ENCODE data around the gene COL6A3.

DNA sequence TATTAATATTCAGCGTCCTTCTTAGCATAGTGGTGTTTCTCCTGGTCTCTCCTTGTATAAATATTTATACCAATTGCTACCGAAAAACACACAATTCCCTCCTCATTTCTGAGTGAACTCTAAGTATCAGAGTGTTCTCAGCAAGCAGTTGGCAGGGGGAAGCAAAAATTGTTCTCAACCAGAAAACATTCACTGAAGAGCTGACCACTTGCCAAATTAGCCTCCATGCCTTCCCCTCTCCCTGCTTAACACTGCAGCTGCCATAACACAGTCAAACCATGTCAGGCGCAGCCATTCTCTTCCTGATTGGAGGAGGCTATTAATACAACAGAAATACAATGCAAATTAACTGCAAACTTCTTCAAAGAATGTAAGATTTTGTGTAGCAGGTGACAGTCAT is 105.0 kb downstream of the COL6A3 start:
- TF ChIP-seq, protein P1, sequence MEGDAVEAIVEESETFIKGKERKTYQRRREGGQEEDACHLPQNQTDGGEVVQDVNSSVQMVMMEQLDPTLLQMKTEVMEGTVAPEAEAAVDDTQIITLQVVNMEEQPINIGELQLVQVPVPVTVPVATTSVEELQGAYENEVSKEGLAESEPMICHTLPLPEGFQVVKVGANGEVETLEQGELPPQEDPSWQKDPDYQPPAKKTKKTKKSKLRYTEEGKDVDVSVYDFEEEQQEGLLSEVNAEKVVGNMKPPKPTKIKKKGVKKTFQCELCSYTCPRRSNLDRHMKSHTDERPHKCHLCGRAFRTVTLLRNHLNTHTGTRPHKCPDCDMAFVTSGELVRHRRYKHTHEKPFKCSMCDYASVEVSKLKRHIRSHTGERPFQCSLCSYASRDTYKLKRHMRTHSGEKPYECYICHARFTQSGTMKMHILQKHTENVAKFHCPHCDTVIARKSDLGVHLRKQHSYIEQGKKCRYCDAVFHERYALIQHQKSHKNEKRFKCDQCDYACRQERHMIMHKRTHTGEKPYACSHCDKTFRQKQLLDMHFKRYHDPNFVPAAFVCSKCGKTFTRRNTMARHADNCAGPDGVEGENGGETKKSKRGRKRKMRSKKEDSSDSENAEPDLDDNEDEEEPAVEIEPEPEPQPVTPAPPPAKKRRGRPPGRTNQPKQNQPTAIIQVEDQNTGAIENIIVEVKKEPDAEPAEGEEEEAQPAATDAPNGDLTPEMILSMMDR (IDR thresholded peaks at IDR 0.05) = no peak
- TF ChIP-seq EP300 (IDR thresholded peaks at IDR 0.05; ENCODE audit: low read depth) = no peak
